ENCODE data around the gene RBBP8. TPM values are rescaled to one million over a fixed set of nuclear protein-coding genes. Genes with fewer than 3 reads are reported as not detected.

RBBP8 gene
- total and polyA plus RNA-seq, 4 donors = 24.9 to 64.3 (median 32.3) TPM

DNA sequence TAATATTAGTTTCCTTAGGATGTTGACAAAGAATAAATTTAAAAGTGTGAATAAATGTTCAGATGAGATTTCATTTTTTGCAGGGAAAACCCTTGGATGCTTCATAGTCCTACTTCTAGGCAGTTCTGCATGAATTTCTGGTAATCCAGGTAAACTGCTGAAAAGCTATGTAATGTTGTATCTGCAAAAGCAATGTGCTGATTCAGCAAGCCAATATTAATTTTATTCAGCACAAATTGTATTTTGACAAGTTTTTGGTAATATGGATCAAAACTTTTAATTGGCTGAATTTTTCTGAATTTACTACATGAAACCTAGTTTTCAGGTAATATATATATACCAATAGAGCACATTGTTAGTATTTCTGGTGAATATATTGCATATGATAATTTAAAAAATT, 17.8 kb upstream of the RBBP8 start:
- Histone ChIP-seq H3K4me1 (ENCODE audit: control insufficient read depth in 5 of 5, insufficient read depth in 5 of 5, low read length in 5 of 5) (peaks cover 0 to 7% (median 0%) of the 10 kb centered on the region in 5 donors), H3K36me3 (ENCODE audit: control insufficient read depth in 4 of 4, insufficient read depth in 4 of 4, low read length in 4 of 4) (peaks cover 0 to 2% (median 0%) of the 10 kb centered on the region in 4 donors), H3K27ac (ENCODE audit: low read depth in 1 of 2, low read length in 1 of 2) (no peak overlapping the region), H3K4me3 (no peak overlapping the region), H3K27me3 (ENCODE audit: control insufficient read depth in 3 of 3, insufficient read depth in 3 of 3, low read length in 2 of 3) (no peaks in the 10 kb centered on the region), H3K9me3 (ENCODE audit: control insufficient read depth in 4 of 4, insufficient read depth in 3 of 4, low read length in 3 of 4) (no peaks in the 10 kb centered on the region), H3K9ac (ENCODE audit: insufficient read depth in 1 of 2, low read length in 2 of 2) (no peak overlapping the region)
- ATAC-seq (ENCODE audit: insufficient read depth, low FRiP score) (no peak), DNase-seq (no peak)
- TF ChIP-seq, protein P1, sequence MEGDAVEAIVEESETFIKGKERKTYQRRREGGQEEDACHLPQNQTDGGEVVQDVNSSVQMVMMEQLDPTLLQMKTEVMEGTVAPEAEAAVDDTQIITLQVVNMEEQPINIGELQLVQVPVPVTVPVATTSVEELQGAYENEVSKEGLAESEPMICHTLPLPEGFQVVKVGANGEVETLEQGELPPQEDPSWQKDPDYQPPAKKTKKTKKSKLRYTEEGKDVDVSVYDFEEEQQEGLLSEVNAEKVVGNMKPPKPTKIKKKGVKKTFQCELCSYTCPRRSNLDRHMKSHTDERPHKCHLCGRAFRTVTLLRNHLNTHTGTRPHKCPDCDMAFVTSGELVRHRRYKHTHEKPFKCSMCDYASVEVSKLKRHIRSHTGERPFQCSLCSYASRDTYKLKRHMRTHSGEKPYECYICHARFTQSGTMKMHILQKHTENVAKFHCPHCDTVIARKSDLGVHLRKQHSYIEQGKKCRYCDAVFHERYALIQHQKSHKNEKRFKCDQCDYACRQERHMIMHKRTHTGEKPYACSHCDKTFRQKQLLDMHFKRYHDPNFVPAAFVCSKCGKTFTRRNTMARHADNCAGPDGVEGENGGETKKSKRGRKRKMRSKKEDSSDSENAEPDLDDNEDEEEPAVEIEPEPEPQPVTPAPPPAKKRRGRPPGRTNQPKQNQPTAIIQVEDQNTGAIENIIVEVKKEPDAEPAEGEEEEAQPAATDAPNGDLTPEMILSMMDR (IDR thresholded peaks at IDR 0.05; ENCODE audit: control extremely low read depth, extremely low read depth) = no peak

DNA sequence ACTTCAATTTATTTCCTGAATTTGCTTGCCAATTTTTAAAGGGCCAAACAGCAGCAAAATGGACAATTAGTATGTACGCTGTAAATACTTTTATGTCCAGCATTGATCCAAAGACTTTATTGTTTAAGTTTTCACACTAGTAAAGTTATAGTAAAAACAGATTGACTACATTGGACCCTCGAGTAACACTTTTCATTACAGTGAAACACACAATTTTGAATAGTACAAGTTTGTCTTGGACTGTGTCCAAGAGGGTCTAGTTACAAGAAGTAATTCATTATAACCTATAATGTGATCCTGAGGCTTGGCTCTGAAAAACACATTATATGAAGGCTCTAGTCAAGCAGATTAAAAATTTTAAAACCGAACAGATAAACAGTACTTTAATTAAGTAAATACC, 11.4 kb upstream of the RBBP8 start:
- H3K27me3 ChIP-seq (ENCODE audit: control insufficient read depth in 3 of 3, insufficient read depth in 3 of 3, low read length in 2 of 3) = no peaks in the 10 kb centered on the region
- peaks cover 0 to 20% (median 0%) of the 10 kb centered on the region in 5 donors for H3K4me1 ChIP-seq (ENCODE audit: control insufficient read depth in 5 of 5, insufficient read depth in 5 of 5, low read length in 5 of 5)
- ATAC-seq (ENCODE audit: insufficient read depth, low FRiP score) (no peak), DNase-seq (peak in 1 of 3 donors; percentile 29)
- no peak overlapping the region for H3K4me3 ChIP-seq
- peaks cover 0 to 2% (median 0%) of the 10 kb centered on the region in 4 donors for H3K36me3 ChIP-seq (ENCODE audit: control insufficient read depth in 4 of 4, insufficient read depth in 4 of 4, low read length in 4 of 4)
- no peaks in the 10 kb centered on the region for H3K9me3 ChIP-seq (ENCODE audit: control insufficient read depth in 4 of 4, insufficient read depth in 3 of 4, low read length in 3 of 4)
- TF ChIP-seq, protein P1 (IDR thresholded peaks at IDR 0.05; ENCODE audit: control extremely low read depth, extremely low read depth) = no peak
- no peak overlapping the region for H3K9ac ChIP-seq (ENCODE audit: insufficient read depth in 1 of 2, low read length in 2 of 2)
- H3K27ac ChIP-seq (ENCODE audit: low read depth in 1 of 2, low read length in 1 of 2) = no peak overlapping the region
- WGBS, 2 donors = 55 to 57% methylated on average over 3 of the region's 3 CpGs

DNA sequence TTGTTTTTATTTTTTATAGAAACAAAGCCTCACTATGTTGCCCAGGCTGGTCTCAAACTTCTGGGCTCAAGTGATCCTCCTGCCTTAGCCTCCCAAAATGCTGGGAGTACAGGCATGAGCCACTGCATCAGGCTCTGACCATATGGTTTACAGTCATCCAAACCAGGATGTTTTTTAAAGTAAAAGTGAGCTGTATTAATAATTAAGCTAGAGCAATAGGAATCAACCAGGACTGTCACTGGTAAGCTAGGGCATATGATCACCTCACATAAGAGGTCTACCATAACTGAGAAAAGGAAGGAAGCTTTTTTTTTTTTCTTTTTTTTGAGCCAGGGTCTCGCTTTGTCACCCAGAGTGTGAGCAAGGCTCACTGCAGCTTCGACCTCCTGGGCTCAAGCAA, 8.5 kb upstream of the RBBP8 start:
- DNase-seq (no peak), ATAC-seq (ENCODE audit: insufficient read depth, low FRiP score) (no peak)
- Histone ChIP-seq H3K9ac (ENCODE audit: insufficient read depth in 1 of 2, low read length in 2 of 2) (no peak overlapping the region), H3K9me3 (ENCODE audit: control insufficient read depth in 4 of 4, insufficient read depth in 3 of 4, low read length in 3 of 4) (no peaks in the 10 kb centered on the region), H3K27me3 (ENCODE audit: control insufficient read depth in 3 of 3, insufficient read depth in 3 of 3, low read length in 2 of 3) (no peaks in the 10 kb centered on the region), H3K27ac (ENCODE audit: low read depth in 1 of 2, low read length in 1 of 2) (no peak overlapping the region), H3K36me3 (ENCODE audit: control insufficient read depth in 4 of 4, insufficient read depth in 4 of 4, low read length in 4 of 4) (no peaks in the 10 kb centered on the region), H3K4me3 (no peak overlapping the region), H3K4me1 (ENCODE audit: control insufficient read depth in 5 of 5, insufficient read depth in 5 of 5, low read length in 5 of 5) (peaks cover 0 to 28% (median 0%) of the 10 kb centered on the region in 5 donors)
- TF ChIP-seq, protein P1 (IDR thresholded peaks at IDR 0.05; ENCODE audit: control extremely low read depth, extremely low read depth) = no peak
- 93 to 97% methylated on average over 2 of the region's 2 CpGs for WGBS, 2 donors

DNA sequence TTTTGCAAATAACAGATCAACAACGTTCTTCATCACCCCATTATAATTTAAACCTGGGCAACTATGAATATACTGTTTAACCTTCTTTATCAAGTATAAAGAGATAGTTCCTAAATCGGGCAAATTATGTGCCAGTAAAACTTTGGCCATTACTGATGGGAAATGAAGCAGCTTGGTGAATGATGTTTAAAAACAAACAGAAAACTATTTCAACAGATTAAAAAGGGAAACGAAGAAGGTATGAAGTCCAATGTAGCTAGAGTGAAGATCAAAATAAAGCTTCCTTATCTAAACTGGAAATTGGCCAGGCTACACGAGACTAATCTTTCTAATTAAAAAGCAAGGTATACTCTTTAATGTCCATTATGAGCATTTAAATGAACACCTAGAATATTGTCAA, 6.7 kb upstream of the RBBP8 start:
- no peak overlapping the region for H3K4me3 ChIP-seq

More for the DNA sequence above, 6.7 kb upstream of the RBBP8 start:
- TF ChIP-seq, protein P1 (IDR thresholded peaks at IDR 0.05; ENCODE audit: control extremely low read depth, extremely low read depth) = no peak
- Histone ChIP-seq H3K27ac (ENCODE audit: low read depth in 1 of 2, low read length in 1 of 2) (no peak overlapping the region), H3K9ac (ENCODE audit: insufficient read depth in 1 of 2, low read length in 2 of 2) (no peak overlapping the region), H3K27me3 (ENCODE audit: control insufficient read depth in 3 of 3, insufficient read depth in 3 of 3, low read length in 2 of 3) (no peaks in the 10 kb centered on the region), H3K36me3 (ENCODE audit: control insufficient read depth in 4 of 4, insufficient read depth in 4 of 4, low read length in 4 of 4) (no peaks in the 10 kb centered on the region), H3K4me1 (ENCODE audit: control insufficient read depth in 5 of 5, insufficient read depth in 5 of 5, low read length in 5 of 5) (peaks cover 0 to 28% (median 0%) of the 10 kb centered on the region in 5 donors), H3K9me3 (ENCODE audit: control insufficient read depth in 4 of 4, insufficient read depth in 3 of 4, low read length in 3 of 4) (no peaks in the 10 kb centered on the region)
- 53 to 75% methylated on average over 4 of the region's 4 CpGs for WGBS, 2 donors
- DNase-seq = no peak
- no peak for ATAC-seq (ENCODE audit: insufficient read depth, low FRiP score)

All from lung (tissue), 12 donors.